GM19238 (cell line): ENCODE data around the gene BNIP3.
A peak's percentile ranks its signal among the peaks of the same experiment; 100 is the strongest.
"Not testable (repeated sequence)": the region's sequence is repeated elsewhere in the genome, so short reads cannot be mapped to it uniquely, and the experiment has no call there.

ENCODE experiments used
- DNase-seq: peaks from one replicate; pipeline ENCODE4 v3.0.0; 2011; ENCODE audit warnings: low spot score; ENCODE audit not compliant: insufficient read length

BNIP3 gene

DNA sequence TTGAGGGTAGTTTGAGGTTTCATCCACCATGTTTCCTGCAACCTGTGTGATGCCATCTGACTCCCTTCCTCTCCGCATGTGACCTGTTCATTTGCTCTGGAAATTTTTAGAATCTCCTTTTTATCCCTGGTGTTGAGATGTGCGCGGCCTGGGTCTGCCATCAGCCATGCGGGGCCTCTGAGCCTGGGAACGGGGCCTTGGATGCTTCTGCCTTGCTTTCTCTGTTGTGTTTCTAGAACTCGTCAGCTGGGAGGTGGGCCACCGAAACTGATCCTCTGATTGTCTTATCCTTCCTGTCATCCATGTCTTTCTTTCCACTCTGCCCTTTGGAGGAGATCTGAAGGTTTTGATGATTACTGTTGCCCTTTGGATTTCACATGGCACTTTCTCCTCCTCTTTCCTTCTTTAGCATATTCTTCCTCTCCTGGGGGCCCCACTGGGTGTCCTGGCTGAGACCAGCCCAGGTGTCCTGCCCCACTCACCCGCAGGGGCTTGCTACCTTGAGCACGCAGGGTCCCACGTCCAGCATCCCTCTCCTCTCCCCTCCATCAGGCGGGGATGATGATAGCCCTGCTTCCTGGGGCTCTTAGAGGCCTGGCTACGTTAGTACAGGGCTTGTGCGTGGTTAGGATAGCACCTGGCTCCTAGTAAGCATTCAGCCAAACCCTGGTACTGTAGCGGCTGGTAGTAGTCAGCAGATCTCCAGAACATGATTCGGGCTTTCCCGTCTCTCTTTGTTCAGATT is 51.0 kb downstream of the BNIP3 start:
- no peak for DNase-seq

DNA sequence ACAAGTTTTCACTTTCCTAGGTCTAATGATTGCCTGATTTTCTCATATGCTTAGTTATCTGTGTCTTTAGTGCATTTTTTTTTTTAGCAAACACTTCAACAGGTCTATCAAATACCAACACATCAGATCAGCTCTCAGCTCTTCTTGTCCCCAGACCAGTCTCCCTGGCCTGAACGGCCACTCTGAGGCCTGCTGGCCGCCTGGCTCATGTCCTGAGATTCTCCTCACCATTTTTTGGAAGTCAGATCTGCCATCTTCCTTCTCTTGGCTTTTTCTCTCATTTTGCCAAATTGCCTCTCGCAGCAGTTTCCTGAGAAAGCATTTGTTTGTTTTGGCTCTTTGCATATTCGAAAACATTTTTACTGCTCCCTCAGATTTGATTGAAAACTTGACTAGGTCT is 51.6 kb downstream of the BNIP3 start:
- DNase-seq = no peak

DNA sequence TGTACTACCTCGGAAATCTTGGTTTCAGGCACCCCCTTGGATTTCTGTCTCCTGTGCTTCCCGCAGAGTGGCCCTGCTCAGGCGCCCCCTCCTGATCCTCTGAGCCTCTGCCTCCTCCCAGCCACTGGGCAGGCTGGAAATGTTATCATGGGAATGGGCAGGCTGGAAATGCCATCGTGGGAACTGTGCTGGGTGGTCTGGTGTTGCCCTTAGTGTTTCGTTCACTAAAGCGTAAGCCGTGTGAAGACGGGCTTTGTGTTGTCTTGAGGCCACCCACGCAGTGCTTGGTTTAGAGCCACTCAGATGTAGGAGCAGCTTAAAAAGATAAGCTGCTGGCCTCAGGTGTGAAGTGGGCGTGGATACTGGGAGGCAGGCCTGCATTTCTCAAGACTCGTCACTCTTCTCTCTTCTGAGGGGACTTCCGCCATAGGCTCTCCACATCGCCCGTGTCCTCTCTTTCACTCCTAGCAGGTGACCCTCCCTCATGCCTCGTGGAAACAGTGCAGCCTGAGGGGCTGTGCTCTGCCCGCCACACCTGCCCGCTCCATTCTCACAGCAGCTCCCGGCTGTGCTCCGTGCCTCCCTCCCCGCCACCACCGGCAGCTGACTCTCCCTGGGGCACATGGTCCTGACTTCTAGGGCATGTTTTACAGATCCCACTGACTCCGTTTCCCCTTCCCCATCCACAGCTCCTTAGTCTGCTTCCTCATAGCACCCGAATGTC is 52.4 kb downstream of the BNIP3 start:
- DNase-seq = no peak

DNA sequence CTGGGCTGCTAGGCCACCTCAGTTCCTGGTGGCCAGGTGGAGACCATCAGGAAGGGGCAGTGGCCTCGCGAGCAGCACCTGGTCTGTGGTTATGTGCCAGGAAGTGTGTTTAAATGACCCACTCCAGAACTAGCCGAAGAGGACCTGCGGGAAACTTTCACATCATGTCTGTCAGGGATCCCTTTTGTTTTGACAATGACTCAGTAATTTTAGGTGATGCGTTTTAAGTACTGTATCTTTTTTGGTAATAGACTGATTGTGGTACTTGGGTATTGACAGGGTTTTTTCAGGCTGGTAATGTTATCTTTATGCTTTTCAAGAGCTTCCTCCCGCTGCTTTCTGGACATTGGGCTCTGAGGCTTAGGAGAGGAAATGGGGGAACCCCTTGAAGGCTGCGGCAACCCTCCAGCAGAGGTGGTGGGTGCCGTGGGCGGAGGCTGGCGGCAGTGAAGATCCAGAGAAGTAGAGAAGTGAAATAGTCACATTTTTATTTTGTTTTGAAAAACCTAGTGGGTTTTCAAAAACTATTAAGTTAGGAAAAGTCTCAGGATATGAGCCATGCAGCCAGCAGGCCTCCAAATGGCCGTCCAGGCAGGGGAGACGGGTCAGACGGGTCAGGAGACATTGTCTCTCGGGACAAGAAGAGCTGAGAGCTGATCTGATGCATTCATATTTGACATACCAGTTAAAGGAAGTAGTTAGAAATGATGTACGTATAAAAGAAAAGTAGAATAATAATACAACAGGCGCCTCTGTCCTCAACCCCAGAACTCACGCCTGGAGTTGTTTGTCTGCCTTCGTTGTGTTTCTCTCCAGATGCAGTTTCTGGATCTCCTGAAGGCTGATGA is 53.3 kb downstream of the BNIP3 start:
- peak; percentile 54 for DNase-seq

DNA sequence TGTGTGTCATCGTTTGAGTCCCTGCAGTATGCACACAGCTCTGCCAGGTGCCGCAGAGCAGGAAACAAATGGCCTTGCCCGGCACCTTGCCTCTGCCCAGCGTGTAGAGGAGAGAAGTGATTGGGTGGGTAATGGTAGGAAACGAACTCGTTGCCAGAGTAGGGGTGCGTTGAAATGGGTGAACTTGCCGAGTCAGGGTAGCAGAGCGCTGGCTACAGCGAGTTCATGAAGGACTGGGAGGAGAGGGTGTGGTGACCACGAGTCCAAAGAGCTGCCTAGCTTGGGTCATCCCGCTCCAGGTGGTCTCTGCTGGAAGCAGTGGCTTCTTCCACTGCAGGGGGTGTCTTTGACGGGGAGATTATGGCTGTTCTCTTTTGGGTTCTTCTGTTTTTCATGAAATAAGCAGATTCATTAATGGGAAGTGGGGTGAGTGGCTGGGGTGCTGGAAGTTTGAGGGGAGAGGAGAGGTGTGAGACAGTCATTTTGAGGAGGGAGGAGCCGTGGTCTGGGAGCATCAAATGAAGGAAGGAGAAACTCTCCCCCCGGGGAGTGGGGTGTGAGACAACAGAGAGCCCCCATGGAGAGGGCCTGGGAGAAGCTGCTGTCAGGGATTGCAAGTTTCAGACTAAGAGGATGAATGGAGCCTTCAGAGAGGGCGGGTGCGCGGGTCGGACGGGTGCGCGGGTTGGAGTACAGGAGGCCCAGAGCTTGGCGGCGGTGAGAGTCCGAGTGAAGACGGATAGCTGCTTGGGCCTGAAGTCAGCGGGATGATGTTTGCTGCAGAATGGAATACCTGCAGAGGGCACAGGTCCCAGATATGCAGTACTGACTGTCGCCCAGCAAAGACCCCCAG is 54.8 kb downstream of the BNIP3 start:
- DNase-seq = no peak

DNA sequence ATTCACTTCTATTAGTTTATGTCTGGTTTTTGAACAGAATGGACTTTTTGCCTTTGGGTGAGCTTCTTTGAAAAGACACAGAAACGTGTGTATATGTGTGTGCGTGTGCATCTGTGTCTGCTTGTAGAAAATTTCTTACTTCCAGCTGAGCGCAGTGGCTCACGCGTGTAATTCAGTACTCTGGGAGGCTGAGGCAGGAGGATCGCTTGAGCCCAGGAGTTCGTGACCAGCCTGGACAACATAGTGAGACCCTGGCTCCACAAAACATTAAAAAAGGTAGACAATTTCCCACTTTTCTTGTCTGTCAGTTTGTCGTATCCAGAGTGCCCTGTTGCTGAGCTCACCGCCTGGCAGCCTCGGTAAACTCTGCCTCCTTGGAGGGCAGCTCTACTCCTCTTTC is 55.5 kb downstream of the BNIP3 start:
- DNase-seq = no peak

- DNase-seq = no peak
Measured at GRCh38 chr10:131925716-131926115, 56.0 kb downstream of the BNIP3 start.

GRCh38 chr10:131925011-131925649 is 56.6 kb downstream of the BNIP3 start:
- DNase-seq = no peak

GRCh38 chr10:131923038-131923756 is 58.5 kb downstream of the BNIP3 start:
- no peak for DNase-seq

DNA sequence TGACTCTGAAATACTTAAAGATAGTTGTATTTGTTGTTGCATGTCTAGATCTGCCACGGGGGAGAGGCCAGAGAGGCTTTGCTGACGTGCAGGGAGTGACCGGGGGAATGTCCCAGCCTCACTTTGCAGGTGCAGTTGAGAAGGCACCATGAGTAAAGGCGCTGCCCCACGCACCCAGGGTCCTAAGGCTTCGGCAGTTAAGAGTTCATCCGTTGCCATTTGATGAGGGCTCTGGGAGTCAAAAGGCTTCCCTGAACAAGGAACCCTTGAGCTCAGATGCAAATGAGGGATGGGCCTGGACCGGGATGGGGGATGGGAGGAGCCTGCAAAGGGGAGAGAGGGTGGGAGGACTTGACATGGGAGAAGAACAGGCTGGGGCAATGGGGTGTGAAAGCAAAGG is 60.5 kb downstream of the BNIP3 start:
- DNase-seq = no peak

DNA sequence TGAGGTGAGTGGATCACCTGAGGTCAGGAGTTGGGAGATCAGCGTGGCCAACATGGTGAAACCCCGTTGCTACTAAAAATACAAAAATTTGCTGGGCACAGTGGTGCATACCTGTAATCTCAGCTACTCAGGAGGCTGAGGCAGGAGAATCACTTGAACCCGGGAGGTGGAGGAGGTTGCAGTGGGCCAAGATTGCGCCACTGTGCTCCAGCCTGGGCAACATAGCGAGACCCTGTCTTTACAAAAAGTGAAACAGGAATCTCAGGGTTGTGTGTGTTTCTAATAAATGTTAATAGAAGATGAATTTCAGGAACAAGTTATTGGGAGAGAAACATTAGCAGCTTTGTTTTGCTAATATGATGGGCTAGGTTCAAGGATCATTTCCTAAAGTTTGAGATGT is 61.0 kb downstream of the BNIP3 start:
- no peak for DNase-seq

DNA sequence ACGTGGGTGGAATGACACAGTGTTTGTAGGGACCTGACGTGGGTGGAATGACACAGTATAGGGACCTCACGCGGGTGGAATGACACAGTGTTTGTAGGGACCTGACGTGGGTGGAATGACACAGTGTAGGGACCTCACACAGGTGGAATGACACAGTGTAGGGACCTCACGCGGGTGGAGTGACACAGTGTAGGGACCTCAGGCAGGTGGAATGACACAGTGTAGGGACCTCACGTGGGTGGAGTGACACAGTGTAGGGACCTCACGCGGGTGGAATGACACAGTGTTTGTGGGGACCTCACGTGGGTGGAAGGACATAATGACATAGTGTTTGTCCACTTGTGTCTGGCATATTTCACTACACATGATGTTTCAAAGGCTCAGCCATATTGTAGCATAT is 61.6 kb downstream of the BNIP3 start:
- no peak for DNase-seq

GRCh38 chr10:131919461-131919860 is 62.3 kb downstream of the BNIP3 start:
- DNase-seq = not testable (repeated sequence)
